GM12891 (cell line): Measurements from ENCODE around the gene PPHLN1.

Experiments used
- POLR2A ChIP-seq: IDR thresholded peaks from 2 replicates; pipeline ENCODE4 v1.6.1; 2011; ENCODE audit warnings: low read depth, low read length, control low read depth
- POLR2AphosphoS5 ChIP-seq: IDR thresholded peaks from 2 replicates; pipeline ENCODE4 v1.6.1; 2011; ENCODE audit warnings: low read depth, low read length, control low read depth
- POU2F2 ChIP-seq: IDR thresholded peaks from 2 replicates; pipeline ENCODE4 v1.6.1; 2011; ENCODE audit warnings: low read depth, mild to moderate bottlenecking, control low read depth, low read length, moderate library complexity

- no peak for TF ChIP-seq POLR2AphosphoS5
- no peak for TF ChIP-seq POLR2A
- no peak for TF ChIP-seq POU2F2
These were observed 59.4 kb downstream of the PPHLN1 start for GRCh38 chr12:42385326-42385841.
